Muscle layer of duodenum (tissue), 2 donors: ENCODE measurements around the gene CLSTN2.

Experiments
- H3K27ac ChIP-seq: one replicate; pipeline ENCODE4 v1.7.0; 2013; ENCODE audit warnings: mild to moderate bottlenecking, low read length
- H3K27me3 ChIP-seq: one replicate; pipeline ENCODE4 v1.7.0; 2013; ENCODE audit warnings: low read depth, mild to moderate bottlenecking, control low read depth, low read length
- H3K36me3 ChIP-seq, 2 donors: one replicate each; pipeline ENCODE4 v1.7.0; 2013; ENCODE audit warnings: low read length in 2 of 2, control low read depth in 1 of 2, mild to moderate bottlenecking in 1 of 2; ENCODE audit not compliant: insufficient read depth in 2 of 2, control insufficient read depth in 1 of 2
- H3K4me1 ChIP-seq, 2 donors: one replicate each; pipeline ENCODE4 v1.7.0; 2013; ENCODE audit warnings: low read length in 2 of 2, mild to moderate bottlenecking in 2 of 2, control low read depth in 1 of 2, moderate library complexity in 1 of 2; ENCODE audit not compliant: insufficient read depth in 2 of 2, control insufficient read depth in 1 of 2
- H3K4me3 ChIP-seq, 2 donors: one replicate each; pipeline ENCODE4 v1.7.0; 2013; ENCODE audit warnings: low read length in 2 of 2, low read depth in 1 of 2, mild to moderate bottlenecking in 1 of 2
- H3K9me3 ChIP-seq, 2 donors: one replicate each; pipeline ENCODE4 v1.7.0; 2013; ENCODE audit warnings: low read length in 2 of 2, control low read depth in 1 of 2, mild to moderate bottlenecking in 1 of 2; ENCODE audit not compliant: control insufficient read depth in 1 of 2
- donor health status: healthy.

CLSTN2 gene

GRCh38 chr3:140180603-140181002 is 245.6 kb downstream of the CLSTN2 start:
- H3K27ac ChIP-seq, result no peak overlapping the region

GRCh38 chr3:140185375-140185774 is 250.4 kb downstream of the CLSTN2 start:
- Histone ChIP-seq H3K9me3 (no peaks in the 10 kb centered on the region), H3K4me3 (no peak overlapping the region), H3K27ac (no peak overlapping the region), H3K27me3 (no peaks in the 10 kb centered on the region), H3K36me3 (no peaks in the 10 kb centered on the region), H3K4me1 (peaks cover 9 to 21% of the 10 kb centered on the region in 2 donors)

More at GRCh38 chr3:140180603-140181002, 245.6 kb downstream of the CLSTN2 start:
- Histone ChIP-seq H3K27me3 (no peaks in the 10 kb centered on the region), H3K4me1 (peaks cover 1 to 3% of the 10 kb centered on the region in 2 donors), H3K9me3 (no peaks in the 10 kb centered on the region), H3K4me3 (no peak overlapping the region), H3K36me3 (no peaks in the 10 kb centered on the region)

- H3K27ac ChIP-seq, result no peak overlapping the region
- H3K4me3 ChIP-seq, result no peak overlapping the region
- H3K36me3 ChIP-seq, result no peaks in the 10 kb centered on the region
- H3K27me3 ChIP-seq, result no peaks in the 10 kb centered on the region
- H3K4me1 ChIP-seq, result peaks cover 9 to 21% of the 10 kb centered on the region in 2 donors
- no peaks in the 10 kb centered on the region for H3K9me3 ChIP-seq
Measured at GRCh38 chr3:140186421-140186920, 251.5 kb downstream of the CLSTN2 start.

GRCh38 chr3:140187028-140187427 is 252.0 kb downstream of the CLSTN2 start:
- H3K27me3 ChIP-seq, result no peaks in the 10 kb centered on the region
- peaks cover 9 to 21% of the 10 kb centered on the region in 2 donors for H3K4me1 ChIP-seq
- H3K4me3 ChIP-seq, result no peak overlapping the region
- no peaks in the 10 kb centered on the region for H3K36me3 ChIP-seq
- no peaks in the 10 kb centered on the region for H3K9me3 ChIP-seq
- H3K27ac ChIP-seq, result no peak overlapping the region

GRCh38 chr3:140187656-140188221 is 252.8 kb downstream of the CLSTN2 start:
- no peak overlapping the region for H3K4me3 ChIP-seq
- no peaks in the 10 kb centered on the region for H3K9me3 ChIP-seq
- no peaks in the 10 kb centered on the region for H3K27me3 ChIP-seq
- no peak overlapping the region for H3K27ac ChIP-seq
- H3K36me3 ChIP-seq, result no peaks in the 10 kb centered on the region
- H3K4me1 ChIP-seq, result peaks cover 9 to 21% of the 10 kb centered on the region in 2 donors

GRCh38 chr3:140188285-140188684 is 253.3 kb downstream of the CLSTN2 start:
- Histone ChIP-seq H3K36me3 (no peaks in the 10 kb centered on the region), H3K27me3 (no peaks in the 10 kb centered on the region), H3K4me3 (no peak overlapping the region), H3K4me1 (peaks cover 9 to 21% of the 10 kb centered on the region in 2 donors), H3K27ac (no peak overlapping the region), H3K9me3 (no peaks in the 10 kb centered on the region)

- Histone ChIP-seq H3K9me3 (no peaks in the 10 kb centered on the region), H3K36me3 (no peaks in the 10 kb centered on the region), H3K4me3 (no peak overlapping the region), H3K27ac (no peak overlapping the region), H3K27me3 (no peaks in the 10 kb centered on the region), H3K4me1 (peaks cover 9 to 21% of the 10 kb centered on the region in 2 donors)
Measured at GRCh38 chr3:140189267-140189666, 254.3 kb downstream of the CLSTN2 start.

- Histone ChIP-seq H3K27me3 (no peaks in the 10 kb centered on the region), H3K4me3 (no peak overlapping the region), H3K9me3 (no peaks in the 10 kb centered on the region), H3K27ac (no peak overlapping the region), H3K36me3 (no peaks in the 10 kb centered on the region), H3K4me1 (peaks cover 9 to 21% of the 10 kb centered on the region in 2 donors)
Measured at GRCh38 chr3:140189976-140190375, 255.0 kb downstream of the CLSTN2 start.

GRCh38 chr3:140196970-140197369 is 262.0 kb downstream of the CLSTN2 start:
- H3K4me1 ChIP-seq, result no peaks in the 10 kb centered on the region
- H3K27me3 ChIP-seq, result no peaks in the 10 kb centered on the region
- H3K4me3 ChIP-seq, result no peak overlapping the region
- no peaks in the 10 kb centered on the region for H3K36me3 ChIP-seq
- H3K27ac ChIP-seq, result no peak overlapping the region
- no peaks in the 10 kb centered on the region for H3K9me3 ChIP-seq

GRCh38 chr3:140198242-140198641 is 263.3 kb downstream of the CLSTN2 start:
- no peaks in the 10 kb centered on the region for H3K36me3 ChIP-seq
- H3K27ac ChIP-seq, result no peak overlapping the region
- H3K4me3 ChIP-seq, result no peak overlapping the region
- H3K4me1 ChIP-seq, result no peaks in the 10 kb centered on the region
- H3K9me3 ChIP-seq, result no peaks in the 10 kb centered on the region
- no peaks in the 10 kb centered on the region for H3K27me3 ChIP-seq

GRCh38 chr3:140199008-140199407 is 264.0 kb downstream of the CLSTN2 start:
- no peak overlapping the region for H3K4me3 ChIP-seq
- no peaks in the 10 kb centered on the region for H3K36me3 ChIP-seq
- H3K27ac ChIP-seq, result no peak overlapping the region

GRCh38 chr3:140199743-140200142 is 264.8 kb downstream of the CLSTN2 start:
- H3K4me3 ChIP-seq, result no peak overlapping the region
- H3K27ac ChIP-seq, result no peak overlapping the region
- no peaks in the 10 kb centered on the region for H3K4me1 ChIP-seq
- no peaks in the 10 kb centered on the region for H3K27me3 ChIP-seq
- H3K36me3 ChIP-seq, result no peaks in the 10 kb centered on the region
- H3K9me3 ChIP-seq, result no peaks in the 10 kb centered on the region

More at GRCh38 chr3:140199008-140199407, 264.0 kb downstream of the CLSTN2 start:
- H3K4me1 ChIP-seq, result no peaks in the 10 kb centered on the region
- no peaks in the 10 kb centered on the region for H3K27me3 ChIP-seq
- H3K9me3 ChIP-seq, result no peaks in the 10 kb centered on the region
